Gastroesophageal sphincter (tissue), 3 donors: ENCODE measurements around the gene GATAD2A.

ENCODE experiments used
- CTCF ChIP-seq, 4 experiments: fragments of 200-600 bp in 2 of 4; fragments of 450-650 bp in 2 of 4; sonication (generic) in 1 of 4; IDR thresholded peaks; one replicate each; pipeline ENCODE4 v1.5.1; 2017 to 2019; ENCODE audit warnings: antibody characterized with exemption in 4 of 4, mild to moderate bottlenecking in 2 of 4, moderate library complexity in 2 of 4
- POLR2AphosphoS5 ChIP-seq: sonication (generic); formaldehyde crosslinking; IDR thresholded peaks from one replicate; pipeline ENCODE4 v1.6.1; 2017; ENCODE audit warnings: antibody characterized with exemption

- no peak for TF ChIP-seq CTCF (IDR thresholded peaks at IDR 0.05)
- TF ChIP-seq POLR2AphosphoS5, result no peak
These were observed 47.6 kb downstream of the GATAD2A start for GRCh38 chr19:19453125-19453454.
